Stimulated activated CD8-positive, alpha-beta memory T cell treated with anti-CD3 and anti-CD28 coated beads, Interleukin-12 subunit alpha, Interleukin-12 subunit beta, amount 100 ng/mL, for 4 hours (primary cell): ENCODE measurements around the gene ASB10.

Experiments
- DNase-seq: peaks from one replicate; pipeline ENCODE4 v3.0.0-alpha.2; 2020; ENCODE audit warnings: low read depth

ASB10 gene

GRCh38 chr7:151210087-151210854 is 23.2 kb upstream of the ASB10 start, which contains the start of gene H2BK1:
TSS of gene H2BK1 (minus strand) at chr7:151210488. CDS start at chr7:151210318, 170 bp downstream.
- no peak for DNase-seq

GRCh38 chr7:151209588-151209987 is 22.5 kb upstream of the ASB10 start:
- DNase-seq, result no peak

- DNase-seq, result no peak
Measured at GRCh38 chr7:151208253-151208862, 21.3 kb upstream of the ASB10 start.

DNA sequence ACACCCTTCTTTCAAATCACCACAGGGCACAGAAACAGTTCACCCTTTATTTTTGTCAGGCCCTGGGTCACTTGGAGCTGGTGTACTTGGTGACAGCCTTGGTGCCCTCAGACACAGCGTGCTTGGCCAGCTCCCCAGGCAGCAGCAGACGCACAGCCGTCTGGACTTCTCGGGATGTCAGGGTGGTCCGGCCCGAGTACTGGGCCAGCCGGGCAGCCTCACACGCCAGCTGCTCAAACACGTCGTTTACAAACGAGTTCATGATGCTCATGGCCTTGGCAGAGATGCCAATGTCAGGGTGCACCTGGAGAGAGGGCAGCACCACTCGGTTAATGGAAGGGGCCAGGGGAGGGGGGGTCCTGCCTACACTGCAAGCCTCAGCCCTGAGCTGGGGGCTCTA is 20.8 kb upstream of the ASB10 start:
- DNase-seq, result no peak

DNA sequence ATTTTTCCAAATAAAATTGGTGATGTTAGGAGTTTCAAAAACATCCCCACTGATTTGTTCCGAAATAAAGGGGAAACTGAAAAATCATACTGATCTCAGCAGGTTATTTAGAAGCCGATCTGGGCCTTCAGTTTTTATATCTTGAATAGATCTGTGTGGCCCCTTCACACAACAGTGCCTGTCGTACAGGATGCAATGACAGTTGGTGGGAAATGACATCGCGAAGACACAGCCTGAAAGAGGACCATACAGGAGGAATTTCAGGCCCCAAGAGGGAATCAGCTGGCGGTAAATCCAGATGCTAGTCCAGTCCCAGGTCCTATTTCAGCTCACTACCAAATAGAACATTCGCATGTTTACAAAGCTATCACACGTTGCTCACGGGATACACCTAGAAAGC is 20.3 kb upstream of the ASB10 start:
- DNase-seq, result no peak

- no peak for DNase-seq
Measured at GRCh38 chr7:151206914-151207313, 19.9 kb upstream of the ASB10 start.

DNA sequence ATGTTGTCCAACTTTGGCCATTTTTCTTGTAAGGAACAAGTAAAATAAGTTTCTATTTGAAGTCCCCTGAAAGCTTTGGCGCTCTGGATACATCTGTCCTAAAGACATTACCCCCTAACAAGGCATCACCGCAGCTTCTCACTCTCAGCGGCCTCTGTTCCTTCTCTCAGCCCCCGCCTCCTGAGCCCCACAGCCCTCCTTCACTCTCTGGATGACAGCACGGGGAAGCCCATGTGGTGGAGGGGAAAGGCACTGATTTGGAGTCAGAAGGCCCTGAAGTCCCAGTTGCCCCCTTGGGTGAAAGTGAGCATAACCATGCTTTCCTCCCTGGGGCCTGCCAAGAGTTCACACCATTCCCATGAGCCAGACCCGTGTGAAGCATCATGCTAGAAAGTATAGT is 18.7 kb upstream of the ASB10 start:
- no peak for DNase-seq

DNA sequence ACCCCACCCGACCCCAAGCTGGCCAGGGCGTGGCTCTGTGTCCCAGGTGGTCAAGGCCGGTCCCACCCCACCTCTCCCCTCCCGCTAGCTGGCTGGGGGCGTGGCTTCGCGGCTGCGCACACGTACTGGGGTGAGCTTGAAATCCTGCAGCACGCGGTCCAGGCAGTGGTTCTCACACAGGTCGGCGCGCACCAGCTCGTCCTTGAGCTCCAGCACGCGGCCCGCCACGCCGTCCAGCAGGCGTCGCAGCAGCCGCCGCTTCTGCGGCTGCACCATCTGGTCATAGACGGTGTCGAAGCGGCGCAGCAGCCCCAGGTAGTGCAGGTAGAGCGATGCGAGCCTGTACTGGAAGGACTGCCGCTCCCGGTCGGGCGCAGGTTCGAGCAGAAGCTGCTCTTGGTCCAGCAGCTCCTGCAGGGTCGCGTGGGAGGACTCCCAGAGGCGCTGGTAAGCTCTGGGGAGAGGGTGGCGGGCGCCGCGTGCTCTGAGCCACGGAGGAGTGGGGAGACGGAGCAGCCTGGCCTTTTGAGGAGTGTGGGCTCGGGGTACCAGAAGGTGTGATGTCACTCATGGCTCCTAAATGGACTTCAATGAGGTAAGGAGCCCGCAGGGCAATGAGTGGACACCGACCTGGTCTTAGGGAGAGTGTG is 17.5 kb upstream of the ASB10 start:
- no peak for DNase-seq

DNA sequence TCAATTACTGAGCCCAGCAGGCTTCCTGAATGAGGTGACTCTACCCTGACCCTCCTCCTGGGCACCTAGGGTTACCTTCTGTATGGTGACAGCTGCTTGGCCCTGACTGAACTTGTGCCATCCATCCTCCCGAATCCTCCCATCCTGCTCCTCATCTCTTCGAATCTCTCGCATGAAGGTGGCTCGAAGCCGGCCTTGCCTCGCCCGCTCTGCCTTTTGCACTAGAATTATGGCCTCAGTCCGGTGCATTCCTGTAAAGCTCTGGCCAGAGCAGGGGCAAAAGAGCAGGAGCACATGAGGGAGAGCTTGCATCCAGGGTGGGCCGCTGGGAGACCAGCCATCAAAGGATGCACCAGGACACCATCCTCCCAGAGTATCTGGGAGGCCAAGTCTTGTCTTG is 15.8 kb upstream of the ASB10 start:
- DNase-seq, result no peak

- no peak for DNase-seq
Measured at GRCh38 chr7:151201751-151202150, 14.7 kb upstream of the ASB10 start.

DNA sequence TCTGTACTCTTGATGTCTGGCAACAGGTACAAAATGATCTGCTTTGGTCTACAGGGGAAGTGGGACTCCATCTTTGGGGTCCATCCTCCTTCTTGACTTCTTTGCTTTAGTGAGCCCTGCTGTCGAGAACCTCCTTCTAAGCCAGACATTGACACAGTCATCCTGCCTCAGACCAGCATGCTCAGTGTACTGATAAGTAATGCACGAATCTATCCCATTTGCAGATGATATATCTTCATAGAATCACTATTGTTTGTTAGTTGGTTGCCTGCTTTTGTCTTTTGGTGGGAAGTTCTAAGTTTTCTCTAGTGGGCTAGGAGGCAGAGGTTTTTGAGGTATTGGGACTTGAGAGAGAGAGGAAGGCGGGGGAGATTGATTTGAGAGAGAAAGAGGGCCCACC is 14.3 kb upstream of the ASB10 start:
- no peak for DNase-seq

GRCh38 chr7:151198945-151199848 is 12.1 kb upstream of the ASB10 start:
- DNase-seq, result no peak

- DNase-seq, result no peak
Measured at GRCh38 chr7:151197932-151198331, 10.9 kb upstream of the ASB10 start.

DNA sequence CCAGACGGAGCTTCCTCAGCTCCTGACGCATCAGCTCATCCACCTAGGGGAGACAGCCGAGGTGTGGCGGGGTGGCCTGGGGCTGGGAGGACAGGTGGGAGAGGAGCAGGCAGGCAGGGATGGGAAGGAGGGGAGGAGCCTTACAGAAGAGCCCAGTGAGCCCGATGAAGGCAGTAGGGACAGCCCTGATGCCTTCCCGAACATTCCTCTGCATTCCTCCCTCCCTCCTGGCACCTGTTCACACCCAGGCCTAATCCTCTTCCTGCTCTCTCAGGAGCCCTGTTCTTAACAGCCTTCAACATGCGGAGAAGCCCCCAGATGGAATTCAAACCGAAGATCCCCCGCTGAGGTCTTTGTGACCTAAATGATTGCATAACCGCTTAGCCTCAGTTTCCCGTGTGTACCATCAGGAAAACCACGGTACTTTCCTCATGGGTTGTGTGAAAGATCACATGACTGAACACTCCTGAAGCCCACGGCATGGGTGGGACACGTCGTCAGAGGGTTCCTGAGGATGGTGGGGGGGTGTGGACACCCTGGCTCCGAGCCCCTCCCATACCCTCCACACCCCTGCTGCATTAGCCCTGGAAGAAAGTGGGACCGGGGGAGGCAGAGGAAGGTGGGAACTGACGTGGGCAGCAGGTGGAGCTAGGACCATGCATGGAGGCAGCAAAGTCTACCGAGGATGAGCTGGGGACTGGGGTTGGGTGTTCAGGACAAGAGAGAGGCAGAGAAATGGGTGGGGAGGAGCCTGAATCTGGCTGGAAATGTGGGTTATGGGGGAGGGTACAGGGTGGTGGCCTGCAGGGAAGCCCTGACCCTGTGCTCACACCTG is 8.8 kb upstream of the ASB10 start:
- DNase-seq, result no peak

- DNase-seq, result no peak
Measured at GRCh38 chr7:151194188-151194587, 7.1 kb upstream of the ASB10 start.

DNA sequence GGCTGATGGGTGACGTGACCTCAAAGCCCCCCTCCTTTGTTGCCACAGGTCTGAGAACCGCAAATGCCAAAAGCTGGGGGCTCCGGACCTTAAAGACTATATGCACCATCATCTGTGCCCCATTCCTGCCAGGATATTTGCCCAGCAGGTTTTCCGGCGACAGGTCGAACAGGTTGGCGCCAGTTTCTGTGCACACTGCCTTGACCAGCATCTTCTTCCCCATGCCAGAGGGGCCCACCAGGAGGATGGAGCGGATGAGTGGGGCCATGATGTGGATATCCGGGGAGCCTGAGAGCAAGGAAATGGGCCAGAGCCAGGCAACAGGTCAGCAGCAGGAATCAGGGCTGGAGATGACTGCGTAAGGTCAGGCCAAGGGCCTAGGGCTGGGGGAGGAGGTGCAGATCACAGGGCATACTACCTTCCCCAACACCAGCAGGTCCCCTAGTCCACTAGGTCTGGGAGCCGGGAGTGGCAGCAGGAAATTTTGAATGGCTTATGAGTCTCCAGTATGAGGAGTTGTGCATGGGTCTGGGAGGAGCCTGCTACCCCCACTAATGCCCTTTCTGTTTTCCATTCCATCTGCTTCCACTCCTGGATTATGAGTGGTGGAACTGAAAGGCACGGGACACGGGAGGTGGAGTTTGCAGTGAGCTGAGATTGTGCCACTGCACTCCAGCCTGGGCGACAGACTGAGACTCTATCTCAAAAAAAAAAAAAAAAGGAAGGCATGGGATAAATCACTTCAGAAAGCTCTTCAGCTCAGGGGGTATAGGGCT is 6.3 kb upstream of the ASB10 start:
- DNase-seq, result no peak

DNA sequence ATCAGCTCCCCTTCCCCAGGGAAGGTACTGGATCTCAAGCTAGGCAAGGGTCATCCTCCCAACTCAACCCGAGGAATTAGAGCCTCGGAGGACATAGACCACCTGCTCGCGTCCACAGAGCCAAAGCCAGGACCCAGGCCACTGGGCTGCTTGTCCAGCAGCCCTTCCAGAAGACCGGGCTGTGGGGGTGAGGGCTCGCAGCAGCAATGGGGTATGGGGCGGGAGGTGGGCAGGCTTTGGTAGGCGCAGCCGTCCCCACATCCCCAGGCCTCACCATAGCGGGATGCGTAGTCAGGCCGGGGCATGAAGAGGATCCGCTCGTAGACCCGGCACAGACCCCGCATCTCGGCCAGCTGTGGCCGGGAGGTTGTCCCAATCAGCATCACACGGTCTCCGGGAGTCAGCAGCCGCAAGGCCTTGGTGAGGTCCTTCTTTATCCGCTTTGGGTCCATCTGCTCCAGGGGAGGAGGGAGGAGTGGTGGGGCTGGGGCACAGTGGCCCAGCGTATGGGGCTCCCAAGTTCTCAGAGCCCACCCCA is 5.0 kb upstream of the ASB10 start:
- no peak for DNase-seq

GRCh38 chr7:151191544-151191943 is 4.5 kb upstream of the ASB10 start:
- DNase-seq, result no peak

- DNase-seq, result no peak
Measured at GRCh38 chr7:151189038-151189437, 2.0 kb upstream of the ASB10 start.

DNA sequence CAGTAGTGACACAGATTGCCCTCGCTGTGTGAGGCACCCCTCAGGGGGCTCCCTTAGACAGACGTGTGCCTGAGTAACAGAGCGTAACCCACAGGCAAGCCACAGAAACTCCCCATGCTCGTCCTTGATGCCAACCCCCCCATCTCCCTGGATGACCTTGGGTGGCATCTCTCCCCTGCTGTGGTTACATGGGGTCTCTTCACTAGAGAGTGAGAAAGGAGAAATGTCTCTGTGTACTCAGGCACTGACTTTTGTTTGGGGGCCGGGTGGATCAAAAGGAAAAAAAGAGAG is 1.1 kb upstream of the ASB10 start:
- no peak for DNase-seq
